Dorsolateral prefrontal cortex (tissue), 118 donors: ENCODE measurements around the gene TAF11L3. TPM values are rescaled to one million over a fixed set of nuclear protein-coding genes. Genes with fewer than 3 reads are reported as not detected.

ENCODE experiments used
- total RNA-seq, 120 experiments: library from RNA; stranded (reverse); gene quantifications; one replicate each; pipeline versions ENCODE4 v1.2.3 to v1.2.4, GENCODE V29; 2022

The TAF11L3 gene
- total RNA-seq, 120 experiments from 2014 or later = not detected

Other genes with a start within 250 kb of the TAF11L3 start
- 1 to 10 TPM in 5 of 120 experiments, under 1 TPM in 1, not detected in 114; 0.96 to 1.5 (median 1.2) TPM for gene TAF11L2, start 20.1 kb upstream of the TAF11L3 start, total RNA-seq
- 1 to 10 TPM in 4 of 120 experiments, not detected in 116; 1.0 to 1.3 (median 1.2) TPM for gene TAF11L4, start 3.4 kb downstream of the TAF11L3 start, total RNA-seq
- 1 to 10 TPM in 29 of 120 experiments, under 1 TPM in 5, not detected in 86; 0.93 to 2.9 (median 1.3) TPM for gene TAF11L5, start 6.9 kb downstream of the TAF11L3 start, total RNA-seq
- gene TAF11L6, start 10.3 kb downstream of the TAF11L3 start, total RNA-seq = 1 to 10 TPM in 1 of 120 experiments, not detected in 119; 1.3 TPM
- gene TAF11L7, start 67.4 kb downstream of the TAF11L3 start, total RNA-seq = 1 to 10 TPM in 11 of 120 experiments, under 1 TPM in 3, not detected in 106; 0.93 to 2.8 (median 1.3) TPM
- gene TAF11L8, start 72.6 kb downstream of the TAF11L3 start, total RNA-seq = not detected
- 1 to 10 TPM in 22 of 120 experiments, under 1 TPM in 5, not detected in 93; 0.93 to 2.8 (median 1.3) TPM for gene TAF11L9, start 76.0 kb downstream of the TAF11L3 start, total RNA-seq
- 1 to 10 TPM in 29 of 120 experiments, under 1 TPM in 5, not detected in 86; 0.93 to 2.9 (median 1.3) TPM for gene TAF11L10, start 79.5 kb downstream of the TAF11L3 start, total RNA-seq
- gene TAF11L11, start 85.8 kb downstream of the TAF11L3 start, total RNA-seq = not detected
- gene TAF11L12, start 92.0 kb downstream of the TAF11L3 start, total RNA-seq = not detected
- not detected for gene TAF11L13, start 113.7 kb downstream of the TAF11L3 start, total RNA-seq
- not detected for gene TAF11L14, start 116.1 kb downstream of the TAF11L3 start, total RNA-seq